Panc1 (cell line): ENCODE results near the gene TMEM207. TPM values are rescaled to one million over a fixed set of nuclear protein-coding genes. Genes with fewer than 3 reads are reported as not detected.

Experiments used
- ATAC-seq: fragments of 200-7000 bp; cut with Tn5 transposase; 2 replicates; pipeline ENCODE4 v1.9.1; 2020; ENCODE audit warnings: mild to moderate bottlenecking, moderate library complexity
- BruUV-seq: library from RNA; stranded (reverse); fragments of 400-500 nt; replicated peaks from 2 replicates; lab custom pipeline; 2021; lab: Mats Ljungman, UMichigan
- CTCF ChIA-PET: fragments of 300-600 bp; sonication (Branson Sonifier 250); formaldehyde crosslinking; loops from one replicate; lab custom pipeline; 2022; ENCODE audit warnings: antibody characterized with exemption; lab: Charles Lee
- POLR2A ChIA-PET: fragments of 300-600 bp; sonication (Branson Sonifier 250); formaldehyde crosslinking; loops from one replicate; lab custom pipeline; 2022; ENCODE audit warnings: antibody characterized with exemption; lab: Charles Lee
- DNase-seq: peaks from one replicate; pipeline ENCODE4 v3.0.0-alpha.2; 2010; ENCODE audit warnings: low read depth, low spot score
- H3K27ac ChIP-seq: 2 replicates; pipeline ENCODE4 v1.5.1; 2011; ENCODE audit warnings: mild to moderate bottlenecking, low read length, inconsistent platforms
- H3K27me3 ChIP-seq: fragments of 200-500 bp; sonication (Bioruptor generic); 2 replicates; pipeline ENCODE4 v1.6.0; 2014; ENCODE audit warnings: low read length, inconsistent platforms; ENCODE audit not compliant: control insufficient read depth, insufficient read depth
- H3K36me3 ChIP-seq: fragments of 200-500 bp; sonication (Bioruptor generic); 2 replicates; pipeline ENCODE4 v1.5.1; 2014; ENCODE audit warnings: inconsistent platforms, mild to moderate bottlenecking, low read length, moderate library complexity; ENCODE audit not compliant: control insufficient read depth, insufficient read depth
- H3K4me1 ChIP-seq: 2 replicates; pipeline ENCODE4 v1.5.1; 2011; ENCODE audit warnings: inconsistent platforms, mild to moderate bottlenecking, low read length, moderate library complexity; ENCODE audit not compliant: control insufficient read depth, insufficient read depth
- H3K4me3 ChIP-seq, 2 experiments: 2 replicates each; pipeline ENCODE4 v1.5.1; 2011 to 2012; ENCODE audit warnings: low read depth in 2 of 2, low read length in 2 of 2, mild to moderate bottlenecking in 2 of 2, inconsistent platforms in 1 of 2, moderate library complexity in 1 of 2
- H3K9me3 ChIP-seq: fragments of 200-500 bp; sonication (Bioruptor generic); 2 replicates; pipeline ENCODE4 v1.5.1; 2014; ENCODE audit warnings: low read depth, mild to moderate bottlenecking, inconsistent platforms, low read length, moderate library complexity; ENCODE audit not compliant: control insufficient read depth, insufficient read depth
- CTCF ChIP-seq: fragments of 450-650 bp; IDR thresholded peaks from 2 replicates; pipeline ENCODE4 v1.5.1; 2017; ENCODE audit warnings: mild to moderate bottlenecking
- POLR2AphosphoS5 ChIP-seq: IDR thresholded peaks from 2 replicates; pipeline ENCODE4 v1.6.1; 2012; ENCODE audit warnings: mild to moderate bottlenecking, low read depth, low read length, moderate library complexity
- REST ChIP-seq, 2 experiments: IDR thresholded peaks; 2 replicates each; pipeline ENCODE4 v1.6.1; 2011 to 2012; ENCODE audit warnings: low read depth in 2 of 2, control low read depth in 1 of 2, low read length in 1 of 2, mild to moderate bottlenecking in 1 of 2, moderate library complexity in 1 of 2; ENCODE audit not compliant: insufficient read depth in 1 of 2
- SIN3A ChIP-seq: IDR thresholded peaks from 2 replicates; pipeline ENCODE4 v1.6.1; 2012; ENCODE audit warnings: low read depth, mild to moderate bottlenecking, low read length, moderate library complexity, borderline replicate concordance; ENCODE audit not compliant: insufficient read depth
- TCF7L2 ChIP-seq: IDR thresholded peaks from 2 replicates; pipeline ENCODE4 v1.6.1; 2011; ENCODE audit warnings: mild to moderate bottlenecking, low read depth, low read length, inconsistent platforms
- in situ Hi-C: cut with HindIII; loops from 2 replicates; pipeline ENCODE4 v1.10.0; 2016; ENCODE audit warnings: low sequenced_read_pairs, low pct_unique_long_range_greater_than_20kb
- intact Hi-C: fragments of 100-400 bp; cut with micrococcal nuclease; formaldehyde crosslinking; loops from one replicate; pipeline ENCODE4 v1.10.0; 2022; ENCODE audit not compliant: unreplicated experiment
- total RNA-seq: library from RNA; stranded (reverse); gene quantifications from one replicate; pipeline ENCODE4 v1.2.1, GENCODE V29; 2021; ENCODE audit not compliant: unreplicated experiment

TMEM207 gene
- total RNA-seq, 1 experiment from 2014 or later, result not detected

- H3K27ac ChIP-seq, result no peak overlapping the region
- ATAC-seq (no peak), DNase-seq (no peak)
- BruUV-seq, result no TSS peak
- H3K27me3 ChIP-seq, result no peaks in the 10 kb centered on the region
- H3K9me3 ChIP-seq, result no peaks in the 10 kb centered on the region
- H3K36me3 ChIP-seq, result no peaks in the 10 kb centered on the region
- peaks cover 3% of the 10 kb centered on the region; the same call in 1 of the 2 replicates for H3K4me1 ChIP-seq
- TF ChIP-seq SIN3A, result no peak
- no peak for TF ChIP-seq CTCF
- TF ChIP-seq TCF7L2, result no peak
- no peak for TF ChIP-seq POLR2AphosphoS5
- no peak for TF ChIP-seq REST (IDR thresholded peaks at IDR 0.05; ENCODE audit: insufficient read depth in 1 of 2, low read depth in 2 of 2, low read length in 1 of 2)
- intact Hi-C loops (no loop called here), in situ Hi-C loops (no loop called here)
- no peak overlapping the region for H3K4me3 ChIP-seq
- CTCF ChIA-PET, result no interaction called here
- POLR2A ChIA-PET, result interaction anchor here (0.7 kb wide), 1 partner anchor 126 kb away, joined by 4 read pairs; no protein-coding TSS in a partner anchor
These were observed 20.0 kb downstream of the TMEM207 start for GRCh38 chr3:190429681-190430080.

- H3K4me1 ChIP-seq, result peaks cover 4% of the 10 kb centered on the region; the same call in 1 of the 2 replicates
- H3K36me3 ChIP-seq, result no peaks in the 10 kb centered on the region
- no peak for TF ChIP-seq TCF7L2
- no peak for TF ChIP-seq CTCF
- no peak for TF ChIP-seq SIN3A
- TF ChIP-seq REST (IDR thresholded peaks at IDR 0.05; ENCODE audit: insufficient read depth in 1 of 2, low read depth in 2 of 2, low read length in 1 of 2), result no peak
- ATAC-seq (no peak), DNase-seq (no peak)
- intact Hi-C loops (no loop called here), in situ Hi-C loops (no loop called here)
- no TSS peak for BruUV-seq
- POLR2A ChIA-PET, result no interaction called here
- H3K4me3 ChIP-seq, result no peak overlapping the region
- CTCF ChIA-PET, result no interaction called here
- H3K27ac ChIP-seq, result no peak overlapping the region
- H3K9me3 ChIP-seq, result no peaks in the 10 kb centered on the region
- no peaks in the 10 kb centered on the region for H3K27me3 ChIP-seq
These were observed 22.7 kb downstream of the TMEM207 start for GRCh38 chr3:190426806-190427507.
